NCI-H2029 (cell line): ENCODE measurements around the gene SLC25A17.
"Not testable (repeated sequence)": the region's sequence is repeated elsewhere in the genome, so short reads cannot be mapped to it uniquely, and the experiment has no call there.

Experiments used
- DNase-seq: peaks from one replicate; lab custom pipeline; 2025; lab: John Stamatoyannopoulos, UW

Gene SLC25A17, protein sequence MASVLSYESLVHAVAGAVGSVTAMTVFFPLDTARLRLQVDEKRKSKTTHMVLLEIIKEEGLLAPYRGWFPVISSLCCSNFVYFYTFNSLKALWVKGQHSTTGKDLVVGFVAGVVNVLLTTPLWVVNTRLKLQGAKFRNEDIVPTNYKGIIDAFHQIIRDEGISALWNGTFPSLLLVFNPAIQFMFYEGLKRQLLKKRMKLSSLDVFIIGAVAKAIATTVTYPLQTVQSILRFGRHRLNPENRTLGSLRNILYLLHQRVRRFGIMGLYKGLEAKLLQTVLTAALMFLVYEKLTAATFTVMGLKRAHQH

DNA sequence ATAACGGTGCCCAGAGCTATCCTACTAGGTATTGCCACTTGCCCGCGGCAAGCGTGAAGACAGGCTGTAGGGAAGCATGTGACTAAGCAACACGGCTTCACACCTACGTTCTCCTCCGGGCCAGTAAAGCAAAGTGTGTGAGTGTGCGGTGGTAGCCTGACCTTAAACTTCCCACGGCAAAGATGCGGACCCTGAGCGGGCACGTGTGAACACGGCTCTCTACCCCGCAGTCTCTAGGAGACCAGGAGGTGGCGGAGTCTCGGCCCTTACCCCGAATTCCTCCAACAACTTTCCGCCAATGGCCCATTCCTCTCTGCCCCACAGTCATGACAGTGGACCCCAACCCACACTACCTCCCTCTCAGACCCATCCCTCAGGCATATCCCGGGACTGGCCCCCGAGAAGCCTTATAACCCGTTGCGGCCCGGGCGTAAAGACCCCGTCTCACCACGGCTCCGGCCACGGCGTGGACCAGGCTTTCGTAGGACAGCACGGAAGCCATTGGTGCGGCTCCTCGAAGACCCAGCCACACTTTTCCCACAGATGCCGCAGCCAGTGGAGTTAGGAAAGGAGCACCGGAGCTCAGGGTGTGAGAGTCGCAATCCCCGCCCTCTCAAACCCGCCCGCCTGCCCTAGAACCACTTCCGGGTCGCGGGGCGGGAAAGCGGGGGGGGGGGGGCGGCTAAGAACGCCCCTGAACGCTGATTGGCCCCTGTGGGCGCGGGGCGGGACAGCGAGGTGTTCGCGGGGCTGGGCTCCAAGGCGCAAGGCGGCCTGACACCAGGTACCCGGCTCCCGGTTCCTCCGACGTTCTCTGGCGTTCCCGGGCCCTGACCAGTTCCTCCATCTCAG lies at the start of gene SLC25A17:
SLC25A17 (minus strand) TSS at position 600 of the 852 bp plus-strand sequence; CDS start at position 502, 98 bp downstream.
- peak; percentile 73 for DNase-seq

DNA sequence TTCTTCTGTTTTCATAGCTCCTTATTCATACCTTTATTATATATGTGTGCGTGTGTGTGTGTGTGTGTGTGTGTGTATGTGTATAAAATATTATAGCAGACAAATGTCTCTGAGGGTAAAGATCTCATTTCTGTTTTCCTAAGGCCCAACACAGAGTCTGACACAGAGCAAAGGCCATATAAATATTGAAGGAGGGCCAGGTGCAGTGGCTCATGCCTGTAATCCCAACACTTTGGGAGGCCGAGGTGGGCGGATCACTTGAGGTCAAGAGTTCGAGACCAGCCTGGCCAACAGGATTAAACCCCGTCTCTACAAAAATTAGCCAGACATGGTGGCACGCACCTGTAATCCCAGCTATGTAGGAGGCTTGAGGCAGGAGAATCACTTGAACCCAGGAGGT lies 49.2 kb upstream of the SLC25A17 start:
- not testable (repeated sequence) for DNase-seq

DNA sequence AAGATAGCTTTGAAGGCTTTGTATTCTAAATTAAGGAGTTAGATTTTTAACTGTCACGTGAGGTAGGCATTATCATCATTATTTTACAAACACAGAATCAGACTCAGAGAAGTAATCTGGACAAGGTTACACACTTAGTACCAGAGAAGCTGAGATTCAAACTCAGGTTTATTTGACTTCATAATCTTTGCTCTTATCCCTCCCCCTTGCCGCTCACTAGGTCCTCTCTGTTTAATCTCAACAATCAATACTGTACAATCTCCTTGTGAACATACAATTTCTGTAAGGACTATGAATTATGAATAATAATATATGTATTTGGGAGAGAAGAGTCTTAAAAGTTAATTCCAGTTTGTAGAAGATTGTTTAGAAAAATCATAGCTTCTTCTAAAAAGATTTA lies 48.0 kb upstream of the SLC25A17 start:
- DNase-seq: no peak

DNA sequence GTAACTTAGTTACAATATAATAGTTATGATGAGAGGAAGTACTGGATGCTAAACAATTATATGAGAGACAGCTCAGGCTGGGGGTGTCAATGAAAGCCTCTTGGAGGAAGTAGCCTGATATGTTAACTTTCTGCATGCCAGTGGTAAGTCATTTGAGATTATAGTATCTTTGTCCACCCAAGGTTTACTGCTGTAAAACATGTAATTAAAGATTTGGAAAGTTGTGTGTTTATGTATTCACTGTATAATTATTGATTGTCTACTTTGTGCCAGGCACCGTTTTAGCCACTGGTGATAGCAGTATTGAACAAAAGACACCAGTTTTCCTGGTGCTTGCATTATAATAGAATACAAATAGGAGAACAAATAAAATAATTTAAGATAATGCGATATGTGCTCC lies 43.4 kb upstream of the SLC25A17 start:
- DNase-seq: no peak

DNA sequence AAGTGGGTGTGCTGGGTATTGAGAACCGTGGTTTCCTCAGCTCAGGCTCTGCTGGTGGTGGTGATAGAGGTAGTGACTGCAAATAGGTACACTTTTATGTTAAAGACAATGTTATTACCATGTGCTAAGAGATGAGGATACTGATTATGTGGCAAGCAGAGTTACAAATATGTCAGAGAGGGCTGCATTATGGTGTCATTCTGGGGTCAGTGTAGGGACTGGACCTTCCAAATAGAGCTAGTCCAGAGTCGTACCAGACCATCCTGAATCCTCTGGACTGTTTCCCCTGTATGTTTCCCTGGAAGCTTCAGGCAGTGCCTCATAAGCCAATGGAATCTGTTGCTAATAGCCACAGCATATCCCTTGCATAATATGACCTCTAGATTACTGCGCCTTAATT lies 42.9 kb upstream of the SLC25A17 start, which contains the start of gene DNAJB7:
DNAJB7 (minus strand) TSS at position 101 of the 400 bp plus-strand sequence. CDS start 119 bp downstream, outside the sequence.
- DNase-seq: no peak

DNA sequence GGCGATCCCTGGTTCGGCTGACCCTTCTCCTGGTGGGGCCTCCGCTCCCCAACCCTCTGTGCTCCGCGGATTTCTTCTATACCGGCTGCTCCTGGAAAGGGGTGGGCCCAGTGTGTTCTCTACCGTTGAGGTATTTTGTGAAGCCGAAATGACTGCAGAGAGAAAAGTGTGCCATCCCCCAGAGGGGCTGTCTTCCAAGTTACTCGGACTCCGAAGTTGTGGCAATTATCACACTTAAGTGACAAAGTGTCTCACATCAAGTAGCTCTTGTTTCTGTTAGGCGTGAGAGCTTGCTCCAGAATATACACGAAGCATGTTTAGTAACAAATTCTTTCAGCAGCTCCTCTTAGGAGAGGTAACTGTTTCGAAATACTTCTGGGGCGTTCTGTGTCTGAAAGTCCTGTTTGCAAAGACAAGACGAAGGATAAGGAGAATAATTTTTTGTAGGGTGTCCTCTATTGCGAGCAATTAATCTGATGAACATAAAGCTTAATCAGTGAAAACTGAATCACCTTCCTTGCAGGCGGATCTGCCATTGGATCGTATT lies 38.2 kb upstream of the SLC25A17 start:
- DNase-seq: no peak

DNA sequence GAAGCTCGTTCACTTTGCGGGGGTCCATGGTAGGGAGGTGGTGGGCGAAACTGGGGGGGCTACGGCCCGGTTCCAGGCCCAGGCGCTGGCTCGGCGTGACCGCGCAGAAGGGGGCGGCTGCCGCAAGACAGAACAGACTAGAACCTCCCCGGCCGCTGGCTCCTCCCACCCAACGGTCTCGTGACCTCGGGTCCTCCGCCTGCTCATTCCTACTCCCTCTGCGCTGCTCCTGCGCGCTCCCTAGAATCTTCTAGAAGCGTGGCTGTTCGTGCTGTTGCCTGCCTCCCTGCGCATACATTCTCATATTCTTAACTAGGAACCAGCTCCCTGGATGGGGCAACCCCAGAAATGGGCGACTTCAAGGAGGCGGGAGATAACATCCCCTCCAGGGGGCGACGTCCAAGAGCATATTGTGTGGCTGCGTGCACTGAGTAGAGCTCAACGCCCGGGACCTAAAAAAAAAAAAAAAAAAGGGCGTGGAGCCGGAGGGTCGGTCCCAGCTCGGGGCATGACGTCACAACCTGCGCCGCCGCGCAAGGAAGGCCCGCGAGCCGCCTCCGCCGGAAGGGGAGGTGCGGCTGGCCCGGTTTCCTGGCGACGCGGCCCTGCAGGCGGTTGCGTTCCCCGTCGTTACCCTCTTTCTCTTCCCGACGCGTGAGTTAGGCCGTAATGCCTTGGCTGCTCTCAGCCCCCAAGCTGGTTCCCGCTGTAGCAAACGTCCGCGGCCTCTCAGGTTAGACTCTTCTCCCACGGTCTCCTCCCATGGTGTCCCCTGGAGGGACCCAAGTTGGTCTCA lies 37.6 kb upstream of the SLC25A17 start, which contains the start of the genes ST13 and XPNPEP3:
ST13 (minus strand) TSS at position 127 of the 796 bp plus-strand sequence; CDS start at position 28, 99 bp downstream.
XPNPEP3 (plus strand) TSS at position 636 of the 796 bp plus-strand sequence; CDS start at position 670, 34 bp downstream.
- DNase-seq: peak; percentile 87

DNA sequence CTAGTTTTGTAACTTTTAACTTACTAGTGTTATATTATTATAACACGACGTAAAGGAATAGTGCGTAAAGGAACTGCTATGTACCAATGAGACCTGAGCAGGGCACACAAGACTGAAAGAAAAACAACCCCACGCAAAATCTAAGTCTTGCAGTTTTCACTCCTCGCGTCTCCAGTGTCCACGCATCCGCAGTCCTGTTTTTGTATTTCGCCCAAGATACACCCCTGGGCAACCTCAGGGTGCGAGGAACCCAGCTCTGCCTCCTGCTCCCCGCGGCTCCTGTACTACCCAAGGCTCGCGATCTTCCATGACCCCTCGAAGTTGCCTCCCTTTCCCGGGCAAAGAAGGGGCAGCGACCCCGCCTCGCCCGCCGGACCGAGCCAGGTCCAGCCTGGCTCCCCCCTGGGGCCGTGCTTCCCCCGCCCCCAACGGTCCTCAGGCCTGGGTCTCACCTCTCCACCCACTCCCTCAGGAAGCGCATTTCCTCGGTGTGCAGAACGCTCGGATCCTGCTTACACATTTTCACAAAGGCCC lies 36.9 kb upstream of the SLC25A17 start:
- no peak for DNase-seq

DNA sequence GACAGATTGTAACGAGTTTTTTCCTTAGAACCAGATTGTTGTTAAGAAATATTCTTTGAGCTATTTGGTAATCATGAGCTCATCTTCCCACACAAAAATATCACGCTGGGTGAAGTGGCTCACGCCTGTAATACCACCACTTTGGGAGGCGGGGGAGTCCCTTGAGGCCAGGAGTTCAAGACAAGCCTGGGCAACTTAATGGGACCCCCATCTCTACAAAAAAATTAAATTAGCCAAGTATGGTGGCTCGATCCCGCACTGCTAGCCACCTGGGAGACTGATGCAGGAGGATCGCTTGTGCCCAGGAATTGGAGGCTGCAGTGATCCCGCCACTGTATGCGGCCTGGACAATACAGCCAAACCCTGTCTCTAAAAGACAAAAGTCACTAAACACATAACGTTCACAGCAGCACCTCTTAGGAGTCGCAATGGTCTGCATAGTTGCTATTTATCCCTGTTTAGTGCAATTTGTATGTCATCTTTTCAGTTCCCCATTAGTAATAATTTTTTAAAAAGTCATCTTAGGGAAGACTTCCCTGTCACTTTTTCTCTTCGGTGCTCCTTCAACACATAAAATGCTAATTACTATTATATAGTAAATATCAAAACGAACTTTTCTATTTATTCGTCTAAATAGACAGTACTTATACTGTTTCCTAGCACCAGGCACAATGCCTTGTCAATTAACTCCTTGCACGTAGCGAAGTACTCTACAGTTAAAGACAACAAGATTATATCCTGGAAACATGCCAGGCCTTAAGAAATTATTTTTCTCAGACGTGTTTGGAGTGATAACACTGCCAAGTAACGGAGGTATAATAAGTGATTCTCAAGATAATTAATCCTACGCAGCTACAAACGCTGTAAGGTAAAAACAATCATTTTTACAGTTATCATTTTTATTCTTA lies 36.2 kb upstream of the SLC25A17 start:
- DNase-seq: no peak

DNA sequence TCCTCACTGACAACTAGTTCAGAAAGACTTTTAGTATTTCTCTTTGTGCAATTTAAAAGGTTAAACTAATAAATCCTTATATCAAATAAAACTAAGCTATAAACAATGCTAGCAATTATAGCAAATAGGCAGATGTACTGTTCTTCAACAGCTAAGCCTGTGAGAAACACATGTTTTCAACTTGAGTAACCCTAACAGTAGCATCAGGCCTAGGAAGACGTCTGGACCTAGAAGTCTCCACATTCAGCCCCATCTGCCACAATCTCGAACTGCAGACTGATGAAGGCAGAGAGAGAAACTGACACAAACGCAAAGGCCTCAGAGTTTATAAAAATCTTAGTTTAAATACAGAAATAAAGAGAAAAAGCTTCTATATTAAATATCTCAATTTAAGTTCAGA lies 34.8 kb upstream of the SLC25A17 start:
- no peak for DNase-seq

DNA sequence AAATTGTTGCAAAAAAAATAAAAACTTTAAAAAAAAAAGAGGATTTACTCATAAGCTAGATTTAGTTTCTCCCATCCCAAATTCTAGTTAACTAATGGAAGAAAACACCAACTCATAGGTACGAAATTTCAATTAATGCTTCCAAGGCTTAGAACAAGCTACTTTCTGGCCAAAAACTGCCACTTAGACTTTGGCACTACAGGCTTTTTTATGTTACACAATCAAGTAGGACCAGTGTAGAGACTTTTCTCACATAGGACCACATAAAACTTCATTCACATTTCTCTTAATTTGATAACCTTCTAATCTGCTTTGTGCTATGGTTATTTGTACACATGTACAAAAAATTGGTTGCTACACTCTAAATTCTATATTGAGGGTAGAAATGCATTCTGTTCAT lies 34.2 kb upstream of the SLC25A17 start:
- no peak for DNase-seq

DNA sequence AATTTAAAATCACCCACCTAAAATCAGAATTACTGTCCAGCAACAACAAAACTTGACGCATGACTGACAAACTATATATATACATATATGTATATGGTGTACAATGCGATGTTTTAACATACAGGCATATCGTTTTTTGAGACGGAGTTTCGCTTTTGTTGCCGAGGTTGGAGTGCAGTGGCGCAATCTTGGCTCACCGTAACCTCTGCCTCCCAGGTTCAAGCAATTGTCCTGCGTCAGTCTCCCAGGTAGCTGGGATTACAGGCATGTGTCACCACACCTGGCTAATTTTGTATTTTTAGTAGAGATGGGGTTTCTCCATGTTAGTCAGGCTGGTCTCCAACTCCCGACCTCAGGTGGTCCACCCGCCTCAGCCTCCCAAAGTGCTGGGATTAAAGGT lies 26.7 kb upstream of the SLC25A17 start:
- DNase-seq: not testable (repeated sequence)

DNA sequence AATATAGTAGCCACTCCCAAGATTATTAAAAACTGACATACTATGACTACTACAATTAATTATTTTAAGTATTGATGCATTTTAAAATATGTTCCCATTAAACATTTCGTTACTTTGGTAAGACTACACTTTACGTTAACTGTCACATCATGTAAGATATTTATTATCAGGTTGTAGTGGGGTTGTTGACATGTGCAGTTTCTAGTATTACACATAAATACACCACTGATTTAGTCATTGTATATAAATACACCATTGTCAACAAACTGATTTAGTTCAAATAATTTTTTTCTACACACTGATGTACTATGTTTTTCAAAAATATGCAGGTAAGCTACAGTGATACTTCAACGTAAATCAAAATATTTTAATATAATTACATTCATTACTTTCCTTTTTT lies 25.8 kb upstream of the SLC25A17 start:
- DNase-seq: no peak

DNA sequence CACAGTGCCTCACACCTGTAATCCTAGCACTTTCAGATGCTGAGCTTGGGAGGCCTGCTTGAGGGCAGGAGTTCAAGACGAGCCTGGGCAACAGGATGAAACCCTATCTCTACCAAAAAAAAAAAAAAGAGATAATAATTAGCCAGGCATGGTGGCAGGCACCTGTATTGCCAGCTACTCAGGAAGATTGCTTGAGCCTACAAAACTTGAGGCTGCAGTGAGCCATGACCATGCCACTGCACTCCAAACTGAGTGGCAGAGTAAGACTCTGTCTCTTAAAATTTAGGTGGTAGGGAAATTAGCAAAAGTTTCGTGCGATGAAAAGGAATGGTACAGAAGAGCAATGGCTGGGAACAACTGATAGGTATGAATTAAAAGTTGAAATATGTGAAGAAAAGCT lies 19.3 kb upstream of the SLC25A17 start:
- no peak for DNase-seq

DNA sequence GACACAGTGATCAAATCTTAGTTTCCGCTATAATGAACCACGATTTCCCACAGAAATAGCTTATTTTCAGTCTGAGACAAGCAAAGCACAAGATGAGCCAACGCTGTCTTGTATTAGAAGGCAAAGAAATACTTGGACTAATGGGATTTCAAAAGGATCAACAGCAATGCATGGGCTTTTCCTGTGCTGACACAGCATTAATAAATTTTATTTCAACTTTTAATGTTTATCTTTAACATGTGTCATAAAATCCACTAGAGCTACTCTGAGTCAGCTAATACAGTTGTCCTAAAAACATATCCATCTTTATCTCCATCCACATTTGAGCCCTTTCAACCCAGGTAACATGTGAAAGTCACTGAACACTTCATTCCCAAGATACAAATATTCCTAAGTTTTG lies 15.5 kb upstream of the SLC25A17 start:
- DNase-seq: no peak

DNA sequence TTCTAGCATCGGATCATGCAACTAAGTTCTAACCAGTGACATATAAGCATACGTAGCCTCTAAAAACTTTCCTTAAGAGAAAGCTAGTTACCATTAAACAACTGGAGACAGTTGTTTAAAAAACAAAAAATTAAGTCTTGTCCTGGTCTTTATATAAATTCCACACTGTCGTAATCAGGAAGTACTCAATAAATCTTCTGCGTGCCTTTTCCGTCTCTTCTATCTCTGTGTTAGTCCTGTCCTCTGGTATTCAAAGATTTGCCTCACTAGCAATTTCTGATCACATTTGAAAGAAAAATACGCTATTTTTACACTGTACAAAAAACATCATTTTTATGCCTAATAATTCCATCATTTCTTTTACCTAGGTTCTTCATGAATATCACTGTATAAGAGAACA lies 10.0 kb upstream of the SLC25A17 start:
- no peak for DNase-seq

DNA sequence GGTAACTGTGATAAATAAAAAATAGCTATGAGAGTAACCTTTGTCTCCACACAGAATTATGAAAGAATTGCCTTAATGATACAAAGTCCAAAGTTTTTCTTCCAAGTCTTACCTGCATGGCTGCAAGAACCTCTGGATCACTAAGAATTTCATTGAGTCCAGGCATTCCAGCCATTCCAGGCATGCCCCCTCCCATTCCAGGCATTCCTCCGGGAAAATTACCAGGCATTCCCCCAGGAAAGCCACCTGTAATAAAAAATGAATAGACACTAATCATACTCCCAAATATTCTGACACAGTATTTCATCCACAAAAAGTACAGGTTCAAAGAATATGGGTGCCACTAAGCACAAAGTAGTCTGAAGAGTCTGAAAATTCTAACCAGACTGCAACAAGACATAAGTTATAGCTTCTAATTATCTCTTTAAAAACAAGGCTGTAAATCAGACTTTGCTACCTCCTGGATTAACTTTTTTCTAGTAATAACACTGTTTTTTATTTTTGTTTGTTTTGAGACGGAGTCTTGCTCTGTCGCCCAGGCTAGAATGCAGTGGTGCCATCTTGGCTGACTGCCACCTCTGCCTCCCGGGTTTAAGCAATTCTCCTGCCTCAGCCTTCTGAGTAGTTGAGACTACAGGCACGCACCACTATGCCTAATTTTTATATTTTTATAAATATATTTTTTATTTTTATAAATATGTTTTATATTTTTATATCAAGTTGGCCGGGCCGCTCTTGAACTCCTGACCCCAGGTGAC lies 8.0 kb upstream of the SLC25A17 start:
- DNase-seq: no peak

DNA sequence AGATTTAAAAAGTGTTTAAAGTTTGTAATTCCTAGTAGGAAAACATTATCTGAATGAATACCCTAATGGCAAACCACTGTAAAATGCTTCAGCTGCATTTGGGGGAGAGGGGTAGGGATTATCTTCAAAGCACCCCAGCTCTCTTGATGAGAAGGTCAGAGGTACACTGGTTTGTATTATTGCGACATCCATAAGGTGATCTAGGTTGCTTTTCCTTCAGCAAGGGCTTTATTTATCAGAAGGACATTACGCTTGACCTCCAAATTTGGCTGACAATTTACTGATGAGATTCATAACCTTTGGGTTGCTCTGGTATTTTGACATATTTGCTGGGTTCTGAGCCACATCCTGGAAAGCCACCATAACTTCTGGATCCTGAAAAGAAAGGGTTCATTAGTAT lies 7.1 kb upstream of the SLC25A17 start:
- DNase-seq: not testable (repeated sequence)

DNA sequence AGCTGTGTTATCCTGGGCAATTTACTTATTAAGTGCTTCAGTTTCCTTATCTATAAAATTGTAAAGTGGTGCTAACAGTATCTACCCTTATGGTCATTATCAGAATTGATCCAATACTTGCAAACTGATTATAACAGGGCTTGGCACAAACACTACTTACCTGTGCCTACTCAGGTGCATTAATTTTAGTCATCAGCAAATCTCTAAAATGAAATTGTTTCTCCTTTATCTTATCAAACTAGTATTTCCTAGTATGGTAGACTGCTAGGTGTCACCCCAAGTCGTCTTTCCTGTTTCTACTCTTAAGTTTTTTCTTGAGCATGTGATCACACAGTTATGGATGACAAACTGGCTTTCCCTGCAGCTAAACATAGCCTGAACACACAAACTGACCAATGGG lies 4.3 kb upstream of the SLC25A17 start:
- DNase-seq: no peak
